ENCODE measurements around the gene KIF21A.
"Not testable (repeated sequence)": the region's sequence is repeated elsewhere in the genome, so short reads cannot be mapped to it uniquely, and the experiment has no call there.

KIF21A gene

GRCh38 chr12:39348523-39348922 is 94.4 kb downstream of the KIF21A start:
- DNase-seq (ENCODE audit: low read depth in 1 of 2, low spot score in 1 of 2), result no peak

GRCh38 chr12:39344926-39345325 is 98.0 kb downstream of the KIF21A start:
- DNase-seq (ENCODE audit: low read depth in 1 of 2, low spot score in 1 of 2), result no peak

- DNase-seq (ENCODE audit: low read depth in 1 of 2, low spot score in 1 of 2), result no peak
These were observed 99.3 kb downstream of the KIF21A start for GRCh38 chr12:39343665-39344064.

- DNase-seq (ENCODE audit: low read depth in 1 of 2, low spot score in 1 of 2), result no peak
These were observed 101.2 kb downstream of the KIF21A start for GRCh38 chr12:39341761-39342160.

- no peak for DNase-seq (ENCODE audit: low read depth in 1 of 2, low spot score in 1 of 2)
These were observed 101.7 kb downstream of the KIF21A start for GRCh38 chr12:39341179-39341578.

GRCh38 chr12:39332661-39333175 is 110.2 kb downstream of the KIF21A start:
- no peak for DNase-seq (ENCODE audit: low read depth in 1 of 2, low spot score in 1 of 2)

- DNase-seq (ENCODE audit: low read depth in 1 of 2, low spot score in 1 of 2), result no peak
These were observed 111.2 kb downstream of the KIF21A start for GRCh38 chr12:39331539-39332261.

- DNase-seq (ENCODE audit: low read depth in 1 of 2, low spot score in 1 of 2), result no peak
These were observed 113.0 kb downstream of the KIF21A start for GRCh38 chr12:39329876-39330275.

GRCh38 chr12:39329018-39329417 is 113.9 kb downstream of the KIF21A start:
- DNase-seq (ENCODE audit: low read depth in 1 of 2, low spot score in 1 of 2), result no peak

- no peak for DNase-seq (ENCODE audit: low read depth in 1 of 2, low spot score in 1 of 2)
These were observed 115.0 kb downstream of the KIF21A start for GRCh38 chr12:39327965-39328364.

- no peak for DNase-seq (ENCODE audit: low read depth in 1 of 2, low spot score in 1 of 2)
These were observed 115.4 kb downstream of the KIF21A start for GRCh38 chr12:39327510-39327909.

- DNase-seq (ENCODE audit: low read depth in 1 of 2, low spot score in 1 of 2), result no peak
These were observed 123.7 kb downstream of the KIF21A start for GRCh38 chr12:39319180-39319579.

GRCh38 chr12:39314547-39314946 is 128.4 kb downstream of the KIF21A start:
- no peak for DNase-seq (ENCODE audit: low read depth in 1 of 2, low spot score in 1 of 2)

GRCh38 chr12:39309516-39309915 is 133.4 kb downstream of the KIF21A start:
- DNase-seq (ENCODE audit: low read depth in 1 of 2, low spot score in 1 of 2), result no peak

GRCh38 chr12:39301422-39301821 is 141.5 kb downstream of the KIF21A start:
- DNase-seq (ENCODE audit: low read depth in 1 of 2, low spot score in 1 of 2), result no peak

GRCh38 chr12:39300799-39301198 is 142.1 kb downstream of the KIF21A start:
- no peak for DNase-seq (ENCODE audit: low read depth in 1 of 2, low spot score in 1 of 2)

- no peak for DNase-seq (ENCODE audit: low read depth in 1 of 2, low spot score in 1 of 2)
These were observed 145.0 kb downstream of the KIF21A start for GRCh38 chr12:39297891-39298290.

- DNase-seq (ENCODE audit: low read depth in 1 of 2, low spot score in 1 of 2), result no peak
These were observed 146.4 kb downstream of the KIF21A start for GRCh38 chr12:39296496-39296895.

- not testable (repeated sequence) for DNase-seq (ENCODE audit: low read depth in 1 of 2, low spot score in 1 of 2)
These were observed 147.3 kb downstream of the KIF21A start for GRCh38 chr12:39295593-39295992.

GRCh38 chr12:39294715-39295114 is 148.2 kb downstream of the KIF21A start:
- no peak for DNase-seq (ENCODE audit: low read depth in 1 of 2, low spot score in 1 of 2)

- DNase-seq (ENCODE audit: low read depth in 1 of 2, low spot score in 1 of 2), result no peak
These were observed 150.7 kb downstream of the KIF21A start for GRCh38 chr12:39292125-39292630.

GRCh38 chr12:39287817-39288216 is 155.1 kb downstream of the KIF21A start:
- no peak for DNase-seq (ENCODE audit: low read depth in 1 of 2, low spot score in 1 of 2)

- DNase-seq (ENCODE audit: low read depth in 1 of 2, low spot score in 1 of 2), result no peak
These were observed 155.5 kb downstream of the KIF21A start for GRCh38 chr12:39287409-39287808.

Measured in stimulated activated CD4-positive, alpha-beta T cell treated with anti-CD3 and anti-CD28 coated beads, Interleukin-15, amount 100 ng/mL, for 1 hour (primary cell).